Suprapubic skin (tissue), 4 donors: ENCODE results near the gene ANKRD40CL.

ENCODE experiments used
- POLR2A ChIP-seq, 2 donors: fragments of 450-650 bp; IDR thresholded peaks; one replicate each; pipeline ENCODE4 v1.6.1; 2017; ENCODE audit warnings: antibody characterized with exemption in 2 of 2, mild to moderate bottlenecking in 2 of 2, moderate library complexity in 2 of 2
- POLR2AphosphoS5 ChIP-seq, 3 donors: sonication (generic); formaldehyde crosslinking; IDR thresholded peaks; one replicate each; pipeline ENCODE4 v1.6.1; 2017; ENCODE audit warnings: antibody characterized with exemption in 3 of 3

GRCh38 chr17:50805486-50805885 lies 38.2 kb upstream of the ANKRD40CL start:
- TF ChIP-seq POLR2AphosphoS5 (IDR thresholded peaks at IDR 0.05) = no peak
- no peak for TF ChIP-seq POLR2A (IDR thresholded peaks at IDR 0.05)
